Thymus (tissue), 11 donors: ENCODE measurements around the gene CSH2. TPM values are rescaled to one million over a fixed set of nuclear protein-coding genes. Genes with fewer than 3 reads are reported as not detected.
"Not testable (repeated sequence)": the region's sequence is repeated elsewhere in the genome, so short reads cannot be mapped to it uniquely, and the experiment has no call there.

ENCODE experiments used
- DNase-seq, 9 donors: peaks; one replicate each; pipeline ENCODE4 v3.0.0-alpha.2; 2013; ENCODE audit warnings: low spot score in 9 of 9, low read depth in 6 of 9, missing footprints in 1 of 9
- H3K27ac ChIP-seq, 2 donors: one replicate each; pipeline ENCODE4 v1.5.1; 2013; ENCODE audit warnings: control low read depth in 1 of 2, low read depth in 1 of 2, low read length in 1 of 2, mild to moderate bottlenecking in 1 of 2, moderate library complexity in 1 of 2
- H3K27me3 ChIP-seq, 2 donors: one replicate each; pipeline ENCODE4 v1.5.1; 2013; ENCODE audit warnings: low read length in 1 of 2; ENCODE audit not compliant: control insufficient read depth in 2 of 2, insufficient read depth in 1 of 2
- H3K36me3 ChIP-seq, 2 donors: one replicate each; pipeline ENCODE4 v1.5.1; 2013; ENCODE audit warnings: low read length in 1 of 2, mild to moderate bottlenecking in 1 of 2, moderate library complexity in 1 of 2; ENCODE audit not compliant: control insufficient read depth in 2 of 2, insufficient read depth in 2 of 2
- H3K4me1 ChIP-seq, 2 donors: one replicate each; pipeline ENCODE4 v1.5.1; 2013; ENCODE audit warnings: low read length in 2 of 2; ENCODE audit not compliant: control insufficient read depth in 2 of 2, insufficient read depth in 2 of 2
- H3K4me3 ChIP-seq, 2 donors: one replicate each; pipeline ENCODE4 v1.5.1; 2013; ENCODE audit warnings: low read length in 2 of 2, control low read depth in 1 of 2, mild to moderate bottlenecking in 1 of 2
- H3K9me3 ChIP-seq, 2 donors: one replicate each; pipeline ENCODE4 v1.5.1; 2013; ENCODE audit warnings: low read length in 1 of 2, mild to moderate bottlenecking in 1 of 2; ENCODE audit not compliant: control insufficient read depth in 2 of 2, insufficient read depth in 1 of 2
- WGBS: extraction: QIAGEN DNeasy Blood & Tissue Kit; methylation state at CpG from one replicate; pipeline ENCODE4 v1.1.7; 2013; 5-methylcytosine and 5-hydroxymethylcytosine counted together
- polyA plus RNA-seq: library from polyadenylated mRNA; stranded (reverse); fragments of 200-250 nt; gene quantifications from one replicate; pipeline ENCODE4 v1.2.3, GENCODE V29; 2013
- total RNA-seq: library from RNA; stranded (reverse); fragments of 120-200 nt; gene quantifications from one replicate; pipeline ENCODE4 v1.2.4, GENCODE V29; 2013
- donor health status: healthy.

The CSH2 gene
- total and polyA plus RNA-seq, 2 donors, result 1.0 to 11.2 TPM

DNA sequence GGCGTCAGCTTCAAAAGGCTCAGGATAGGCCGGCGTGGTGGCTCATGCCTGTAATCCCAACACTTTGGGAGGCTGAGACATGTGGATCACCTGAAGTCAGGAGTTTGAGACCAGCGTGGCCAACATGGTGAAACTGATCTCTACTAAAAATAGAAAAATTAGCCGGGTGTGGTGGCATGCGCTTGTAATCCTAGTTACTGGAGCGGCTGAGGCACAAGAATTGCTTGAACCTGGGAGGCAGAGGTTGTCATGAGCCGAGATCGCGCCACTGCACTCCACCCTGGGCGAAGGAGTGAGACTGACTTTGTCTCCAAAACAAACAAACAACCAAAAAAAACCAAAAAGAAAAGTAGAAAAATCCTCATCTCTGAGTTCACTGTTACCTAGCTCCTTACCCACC lies 11.6 kb upstream of the CSH2 start:
- not testable (repeated sequence) for H3K36me3 ChIP-seq, H3K4me3 ChIP-seq, DNase-seq, H3K4me1 ChIP-seq, H3K9me3 ChIP-seq, H3K27ac ChIP-seq
- H3K27me3 ChIP-seq, result peaks cover 0 to 10% of the 10 kb centered on the region in 2 donors
- WGBS, result 98% methylated on average over 11 of the region's 11 CpGs

DNA sequence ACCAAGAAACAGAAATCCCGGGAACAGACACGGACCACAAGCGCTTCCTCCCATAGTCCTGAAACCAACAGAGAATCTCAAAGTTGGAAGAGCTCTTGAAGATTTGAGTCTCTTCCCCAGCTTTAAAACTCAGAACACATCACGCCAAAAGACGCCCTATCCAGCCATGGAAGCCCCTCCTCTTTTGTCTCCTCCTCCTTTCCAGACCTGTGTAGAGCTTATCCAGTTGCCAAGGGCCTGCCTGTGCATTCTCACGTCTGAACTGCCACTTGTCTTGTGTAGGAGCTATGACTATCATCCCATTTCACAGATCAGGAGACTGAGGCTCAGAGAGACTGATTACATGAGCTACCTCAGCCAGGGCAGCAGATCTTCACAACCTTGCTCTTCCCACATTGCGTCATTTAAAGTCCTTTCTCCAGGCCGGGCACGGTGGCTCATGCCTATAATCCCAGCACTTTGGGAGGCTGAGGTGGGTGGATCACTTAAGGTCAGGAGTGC lies 9.2 kb upstream of the CSH2 start:
- not testable (repeated sequence) for DNase-seq

DNA sequence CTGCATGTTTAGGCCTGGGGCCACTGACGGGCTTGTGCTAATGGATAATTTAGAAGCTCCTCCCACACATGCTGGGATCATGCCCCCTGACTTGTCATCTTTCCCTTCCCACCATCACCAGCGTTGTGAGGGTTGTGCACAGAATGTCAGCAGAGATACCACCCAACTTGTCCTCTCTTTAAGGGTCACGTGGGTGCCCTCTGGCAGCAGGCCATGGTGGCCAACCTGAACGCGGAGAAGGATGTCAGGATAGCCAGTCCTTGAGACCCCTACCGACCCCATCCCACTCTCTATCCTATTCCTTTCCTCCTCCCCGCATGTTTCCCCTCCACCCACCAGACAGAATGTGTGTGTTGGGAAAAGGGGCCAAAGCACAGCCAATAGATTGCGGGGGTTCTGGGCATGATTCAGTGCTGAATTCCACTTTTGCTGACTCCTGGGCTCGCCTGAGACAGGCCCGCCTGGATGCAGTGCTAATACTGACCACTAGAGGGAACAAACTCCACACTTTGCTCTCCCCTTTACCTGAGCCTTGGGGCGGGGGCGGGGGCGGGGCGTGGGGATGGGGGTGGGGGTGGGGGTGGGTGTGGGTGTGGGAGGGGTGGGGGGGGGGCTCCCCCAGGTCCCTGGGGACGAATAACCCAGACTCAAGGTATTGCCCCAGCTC lies 8.6 kb upstream of the CSH2 start, which contains the start of gene GH2:
Gene GH2 (minus strand): TSS at position 10 of the 667 bp plus-strand sequence. CDS start 143 bp downstream, outside the sequence.
- Histone ChIP-seq H3K27ac (no peak within 1 kb of the TSS), H3K27me3 (peaks cover 0 to 13% of the 10 kb centered on the region in 2 donors), H3K4me3 (no peak within 1 kb of the TSS), H3K4me1 (no peaks in the 10 kb centered on the region), H3K36me3 (no peaks in the 10 kb centered on the region), H3K9me3 (no peaks in the 10 kb centered on the region)
- DNase-seq, result peak; percentile 22 to 67 (median 33)
- 45% methylated on average over 15 of the region's 15 CpGs for WGBS

More for the DNA sequence above, 9.2 kb upstream of the CSH2 start:
- not testable (repeated sequence) for H3K36me3 ChIP-seq, H3K9me3 ChIP-seq, H3K4me3 ChIP-seq, H3K27ac ChIP-seq, H3K4me1 ChIP-seq
- whole genome bisulfite sequencing, result 88% methylated on average over 9 of the region's 9 CpGs
- peaks cover 0 to 10% of the 10 kb centered on the region in 2 donors for H3K27me3 ChIP-seq

DNA sequence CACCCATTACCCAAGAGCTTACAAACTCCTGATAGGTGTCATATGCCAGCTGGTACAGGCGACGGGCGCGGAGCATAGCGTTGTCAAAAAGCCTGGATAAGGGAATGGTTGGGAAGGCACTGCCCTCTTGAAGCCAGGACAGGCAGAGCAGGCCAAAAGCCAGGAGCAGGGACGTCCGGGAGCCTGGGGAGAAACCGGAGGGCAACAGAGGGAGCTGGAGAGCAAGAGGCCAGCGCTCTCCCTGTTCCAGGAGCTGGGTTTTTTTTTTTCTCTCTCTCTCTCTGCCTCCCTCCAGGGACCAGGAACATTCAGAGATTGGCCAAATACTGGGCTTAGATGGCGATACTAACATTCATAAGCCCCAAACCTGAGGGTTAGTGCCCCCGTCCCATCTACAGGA lies 7.9 kb upstream of the CSH2 start:
- H3K4me3 ChIP-seq, H3K36me3 ChIP-seq, H3K27ac ChIP-seq, H3K9me3 ChIP-seq, DNase-seq, H3K4me1 ChIP-seq: not testable (repeated sequence)
- H3K27me3 ChIP-seq, result peaks cover 0 to 14% of the 10 kb centered on the region in 2 donors
- 86% methylated on average over 11 of the region's 11 CpGs for WGBS

DNA sequence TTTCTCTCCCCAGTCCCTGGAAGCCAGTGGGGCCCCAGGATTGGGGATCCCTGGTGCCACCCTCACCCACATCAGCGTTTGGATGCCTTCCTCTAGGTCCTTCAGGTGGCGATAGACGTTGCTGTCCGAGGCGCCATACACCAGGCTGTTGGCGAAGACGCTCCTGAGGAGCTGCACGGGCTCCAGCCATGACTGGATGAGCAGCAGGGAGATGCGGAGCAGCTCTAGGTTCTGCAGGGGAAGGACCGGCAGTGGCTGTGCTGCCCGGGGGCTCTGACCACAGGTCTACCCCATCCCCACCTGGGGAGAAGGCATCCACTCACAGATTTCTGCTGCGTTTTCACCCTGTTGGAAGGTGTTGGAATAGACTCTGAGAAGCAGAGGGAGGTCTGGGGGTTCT lies 7.2 kb upstream of the CSH2 start:
- 88% methylated on average over 12 of the region's 12 CpGs for WGBS

DNA sequence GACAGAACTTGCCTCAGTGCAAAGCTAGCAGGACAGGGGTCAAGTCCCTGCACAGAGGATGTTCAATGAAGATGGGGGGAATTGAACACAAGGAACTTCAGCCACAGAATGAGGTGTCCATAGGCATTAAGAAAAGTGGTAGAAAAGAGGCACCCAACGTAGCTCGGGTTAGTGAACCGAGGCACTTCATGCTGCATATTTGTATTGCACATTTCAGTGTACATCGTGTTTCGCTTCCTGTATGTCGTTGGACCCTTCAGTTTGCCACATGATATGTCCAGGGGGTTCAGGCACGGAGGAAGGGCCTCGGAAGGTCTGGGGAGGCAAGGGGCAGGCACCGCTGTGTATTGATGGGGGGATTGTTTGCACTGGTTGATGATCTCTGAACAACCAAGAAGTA lies 4.9 kb upstream of the CSH2 start:
- WGBS, result 94% methylated on average over 9 of the region's 9 CpGs
- not testable (repeated sequence) for H3K9me3 ChIP-seq, H3K4me1 ChIP-seq, H3K27ac ChIP-seq, DNase-seq, H3K36me3 ChIP-seq, H3K4me3 ChIP-seq
- peaks cover 0 to 14% of the 10 kb centered on the region in 2 donors for H3K27me3 ChIP-seq

More for the DNA sequence above, 7.2 kb upstream of the CSH2 start:
- no peak overlapping the region for H3K4me3 ChIP-seq
- no peaks in the 10 kb centered on the region for H3K9me3 ChIP-seq
- no peaks in the 10 kb centered on the region for H3K36me3 ChIP-seq
- H3K27ac ChIP-seq, result no peak overlapping the region
- DNase-seq, result no peak
- H3K27me3 ChIP-seq, result peaks cover 0 to 14% of the 10 kb centered on the region in 2 donors
- H3K4me1 ChIP-seq, result no peaks in the 10 kb centered on the region

DNA sequence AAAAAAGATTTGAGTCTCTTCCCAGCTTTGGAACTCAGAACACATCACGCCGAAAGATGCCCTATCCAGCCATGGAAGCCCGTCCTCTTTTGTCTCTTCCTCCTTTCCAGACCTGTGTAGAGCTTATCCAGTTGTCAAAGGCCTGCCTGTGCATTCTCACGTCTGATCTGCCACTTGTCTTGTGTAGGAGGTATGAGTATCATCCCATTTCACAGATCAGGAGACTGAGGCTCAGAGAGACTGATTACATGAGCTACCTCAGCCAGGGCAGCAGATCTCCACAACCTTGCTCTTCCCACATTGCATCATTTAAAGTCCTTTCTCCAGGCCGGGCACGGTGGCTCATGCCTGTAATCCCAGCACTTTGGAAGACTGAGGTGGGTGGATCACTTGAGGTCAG lies 1.2 kb upstream of the CSH2 start:
- not testable (repeated sequence) for H3K27me3 ChIP-seq, H3K36me3 ChIP-seq, H3K4me1 ChIP-seq, H3K9me3 ChIP-seq, H3K27ac ChIP-seq, H3K4me3 ChIP-seq, DNase-seq
- WGBS, result 91% methylated on average over 6 of the region's 6 CpGs

DNA sequence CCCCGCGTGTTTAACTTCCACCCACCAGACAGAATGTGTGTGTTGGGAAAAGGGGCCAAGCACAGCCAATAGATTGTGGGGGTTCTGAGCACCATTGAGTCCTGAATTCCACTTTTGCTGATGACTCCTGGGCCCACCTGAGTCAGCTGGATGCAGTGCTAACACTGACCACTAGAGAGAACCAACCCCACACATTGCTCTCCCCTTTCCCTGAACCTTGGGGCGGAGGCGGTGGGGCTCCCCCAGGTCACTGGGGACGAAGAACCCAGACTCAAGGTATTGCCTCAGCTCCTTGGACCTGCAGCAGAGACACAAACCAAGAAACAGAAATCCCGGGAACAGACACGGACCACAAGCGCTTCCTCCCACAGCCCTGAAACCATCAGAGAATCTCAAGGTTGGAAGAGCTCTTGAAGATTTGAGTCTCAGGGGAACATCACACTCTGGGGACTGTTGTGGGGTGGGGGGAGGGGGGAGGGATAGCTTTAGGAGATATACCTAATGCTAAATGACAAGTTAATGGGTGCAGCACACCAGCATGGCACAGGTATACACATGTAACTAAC lies 667 bp upstream of the CSH2 start:
- H3K27me3 ChIP-seq, H3K36me3 ChIP-seq, H3K4me3 ChIP-seq, H3K4me1 ChIP-seq, H3K9me3 ChIP-seq, DNase-seq, H3K27ac ChIP-seq: not testable (repeated sequence)
- 87% methylated on average over 6 of the region's 8 CpGs for WGBS

DNA sequence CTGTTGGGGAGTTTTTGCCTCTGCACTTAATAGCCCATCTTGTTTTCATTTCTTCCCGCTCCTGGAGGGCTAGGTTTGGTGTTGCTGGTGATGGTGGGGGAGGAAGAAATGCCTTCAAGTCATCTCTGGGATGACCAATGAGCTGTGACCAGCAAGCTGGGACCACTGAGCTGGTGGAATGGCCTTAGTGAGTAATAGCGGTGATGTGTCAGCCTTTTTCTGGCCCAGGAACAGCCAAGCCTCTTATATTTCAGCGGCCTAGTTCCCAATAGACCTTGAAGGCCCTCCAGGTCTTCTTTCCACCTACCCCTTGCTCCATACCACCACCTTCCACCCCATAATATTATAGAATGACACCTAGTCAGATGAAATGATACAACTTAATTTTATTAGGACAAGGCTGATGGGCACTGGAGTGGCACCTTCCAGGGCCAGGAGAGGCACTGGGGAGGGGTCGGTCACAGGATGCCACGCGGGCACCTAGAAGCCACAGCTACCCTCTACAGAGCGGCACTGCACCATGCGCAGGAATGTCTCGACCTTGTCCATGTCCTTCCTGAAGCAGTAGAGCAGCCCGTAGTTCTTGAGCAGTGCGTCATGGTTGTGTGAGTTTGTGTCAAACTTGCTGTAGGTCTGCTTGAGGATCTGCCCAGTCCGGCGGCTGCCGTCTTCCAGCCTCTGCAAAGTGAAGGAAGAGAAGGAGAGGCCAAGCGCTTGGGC lies 1.7 kb downstream of the CSH2 start:
- H3K36me3 ChIP-seq, H3K27ac ChIP-seq, DNase-seq, H3K27me3 ChIP-seq, H3K4me3 ChIP-seq, H3K9me3 ChIP-seq, H3K4me1 ChIP-seq: not testable (repeated sequence)
- WGBS, result 96% methylated on average over 12 of the region's 15 CpGs
